PC-3 (cell line): Measurements from ENCODE around the gene MZT2B.
"Not testable (repeated sequence)": the region's sequence is repeated elsewhere in the genome, so short reads cannot be mapped to it uniquely, and the experiment has no call there.

Experiments used
- EZH2phosphoT487 ChIP-seq: fragments of 300-600 bp; sonication (generic); IDR thresholded peaks from 2 replicates; pipeline ENCODE4 v1.6.1; 2018; ENCODE audit warnings: mild to moderate bottlenecking, antibody characterized with exemption, low read length, borderline replicate concordance
- TF ChIP-seq, protein P1 (sequence below): fragments of 300-600 bp; sonication (generic); conservative IDR thresholded peaks from 2 replicates; pipeline ENCODE4 v1.5.1; 2017; ENCODE audit warnings: antibody characterized with exemption, low read depth, mild to moderate bottlenecking, low read length

DNA sequence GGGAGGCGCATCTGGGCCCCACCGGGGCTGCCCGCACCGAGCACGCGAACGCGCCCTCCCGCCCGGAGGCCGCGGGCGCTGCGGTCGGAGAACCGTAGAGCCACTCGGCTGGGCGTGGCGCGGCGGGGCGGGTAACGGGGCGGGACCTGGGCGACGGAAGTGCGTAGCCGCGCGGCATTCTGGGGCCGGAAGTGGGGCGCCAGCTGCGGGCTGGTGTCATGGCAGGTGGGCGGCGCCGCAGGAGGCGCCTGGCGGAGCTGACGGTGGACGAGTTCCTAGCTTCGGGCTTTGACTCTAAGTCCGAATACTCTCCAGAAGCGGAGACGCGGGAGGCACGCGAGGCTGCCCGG lies 47.1 kb downstream of the MZT2B start:
- not testable (repeated sequence) for TF ChIP-seq EZH2phosphoT487
- TF ChIP-seq, protein P1, sequence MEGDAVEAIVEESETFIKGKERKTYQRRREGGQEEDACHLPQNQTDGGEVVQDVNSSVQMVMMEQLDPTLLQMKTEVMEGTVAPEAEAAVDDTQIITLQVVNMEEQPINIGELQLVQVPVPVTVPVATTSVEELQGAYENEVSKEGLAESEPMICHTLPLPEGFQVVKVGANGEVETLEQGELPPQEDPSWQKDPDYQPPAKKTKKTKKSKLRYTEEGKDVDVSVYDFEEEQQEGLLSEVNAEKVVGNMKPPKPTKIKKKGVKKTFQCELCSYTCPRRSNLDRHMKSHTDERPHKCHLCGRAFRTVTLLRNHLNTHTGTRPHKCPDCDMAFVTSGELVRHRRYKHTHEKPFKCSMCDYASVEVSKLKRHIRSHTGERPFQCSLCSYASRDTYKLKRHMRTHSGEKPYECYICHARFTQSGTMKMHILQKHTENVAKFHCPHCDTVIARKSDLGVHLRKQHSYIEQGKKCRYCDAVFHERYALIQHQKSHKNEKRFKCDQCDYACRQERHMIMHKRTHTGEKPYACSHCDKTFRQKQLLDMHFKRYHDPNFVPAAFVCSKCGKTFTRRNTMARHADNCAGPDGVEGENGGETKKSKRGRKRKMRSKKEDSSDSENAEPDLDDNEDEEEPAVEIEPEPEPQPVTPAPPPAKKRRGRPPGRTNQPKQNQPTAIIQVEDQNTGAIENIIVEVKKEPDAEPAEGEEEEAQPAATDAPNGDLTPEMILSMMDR = not testable (repeated sequence)
